Astrocyte (in vitro differentiated cells and primary cell): ENCODE results near the gene PCK2. TPM values are rescaled to one million over a fixed set of nuclear protein-coding genes. Genes with fewer than 3 reads are reported as not detected.

ENCODE experiments used
- DNase-seq: peaks from one replicate; pipeline ENCODE4 v3.0.0-alpha.2; 2010; ENCODE audit warnings: low read depth
- FAIRE-seq: peaks from 2 replicates; lab custom pipeline; 2011; peaks lifted over from hg19 to GRCh38; lab: Jason Lieb, UNC
- H2AFZ ChIP-seq: 2 replicates; pipeline ENCODE4 v1.6.0; 2012; ENCODE audit warnings: low read depth, low read length, inconsistent platforms
- H3K27ac ChIP-seq: 2 replicates; pipeline ENCODE4 v1.5.1; 2011; ENCODE audit warnings: low read depth, low read length, inconsistent platforms
- H3K27me3 ChIP-seq: 2 replicates; pipeline ENCODE4 v1.6.0; 2011; ENCODE audit warnings: low read length, inconsistent platforms; ENCODE audit not compliant: insufficient read depth
- H3K36me3 ChIP-seq: 2 replicates; pipeline ENCODE4 v1.5.1; 2011; ENCODE audit warnings: low read length, inconsistent platforms; ENCODE audit not compliant: insufficient read depth
- H3K4me1 ChIP-seq: 2 replicates; pipeline ENCODE4 v1.5.1; 2011; ENCODE audit warnings: low read length, inconsistent platforms; ENCODE audit not compliant: insufficient read depth
- H3K4me2 ChIP-seq: 2 replicates; pipeline ENCODE4 v1.6.0; 2012; ENCODE audit warnings: low read length, inconsistent platforms
- H3K4me3 ChIP-seq: 2 replicates; pipeline ENCODE4 v1.5.1; 2011; ENCODE audit warnings: low read depth, mild to moderate bottlenecking, low read length, inconsistent platforms; ENCODE audit not compliant: insufficient read depth
- H3K79me2 ChIP-seq: 2 replicates; pipeline ENCODE4 v1.6.0; 2012; ENCODE audit warnings: mild to moderate bottlenecking, low read length, inconsistent platforms; ENCODE audit not compliant: insufficient read depth
- H3K9ac ChIP-seq: 2 replicates; pipeline ENCODE4 v1.6.0; 2012; ENCODE audit warnings: mild to moderate bottlenecking, low read length, inconsistent platforms
- H3K9me3 ChIP-seq: 2 replicates; pipeline ENCODE4 v1.5.1; 2012; ENCODE audit warnings: low read depth, mild to moderate bottlenecking, low read length, inconsistent platforms; ENCODE audit not compliant: insufficient read depth
- H4K20me1 ChIP-seq: 2 replicates; pipeline ENCODE4 v1.6.0; 2012; ENCODE audit warnings: low read length, inconsistent platforms; ENCODE audit not compliant: insufficient read depth
- H3K27ac Mint-ChIP-seq: one replicate; pipeline ENCODE4 v1.8.0; 2021; ENCODE audit warnings: mild to moderate bottlenecking, mixed read lengths; ENCODE audit not compliant: unreplicated experiment
- H3K27me3 Mint-ChIP-seq: one replicate; pipeline ENCODE4 v1.8.0; 2021; ENCODE audit warnings: low read depth, mixed read lengths; ENCODE audit not compliant: unreplicated experiment
- H3K36me3 Mint-ChIP-seq: one replicate; pipeline ENCODE4 v1.8.0; 2021; ENCODE audit warnings: low read depth, mixed read lengths; ENCODE audit not compliant: unreplicated experiment
- H3K4me1 Mint-ChIP-seq: one replicate; pipeline ENCODE4 v1.8.0; 2021; ENCODE audit warnings: low read depth, mixed read lengths; ENCODE audit not compliant: unreplicated experiment
- H3K4me3 Mint-ChIP-seq: one replicate; pipeline ENCODE4 v1.8.0; 2021; ENCODE audit warnings: mild to moderate bottlenecking, moderate library complexity, mixed read lengths; ENCODE audit not compliant: unreplicated experiment
- H3K9me3 Mint-ChIP-seq: one replicate; pipeline ENCODE4 v1.8.0; 2021; ENCODE audit warnings: mild to moderate bottlenecking, mixed read lengths; ENCODE audit not compliant: unreplicated experiment
- CTCF ChIP-seq: IDR thresholded peaks from 2 replicates; pipeline ENCODE4 v1.5.1; 2011; ENCODE audit warnings: low read depth, mild to moderate bottlenecking, inconsistent platforms, low read length, moderate library complexity; ENCODE audit not compliant: insufficient read depth
- EZH2 ChIP-seq: IDR thresholded peaks from 2 replicates; pipeline ENCODE4 v1.6.1; 2012; ENCODE audit warnings: mild to moderate bottlenecking, low read length, inconsistent platforms; ENCODE audit not compliant: insufficient read depth
- total RNA-seq: library from RNA; stranded (reverse); gene quantifications from 2 replicates; pipeline ENCODE4 v1.2.1, GENCODE V29; 2021

PCK2 gene
- total RNA-seq, 1 donor from 2014 or later: 73.8 TPM

GRCh38 chr14:24082411-24083080, 11.6 kb upstream of the PCK2 start:
- peaks cover 81% of the 10 kb centered on the region for H3K27me3 Mint-ChIP-seq

GRCh38 chr14:24083462-24083861, 10.6 kb upstream of the PCK2 start:
- no peak for TF ChIP-seq CTCF
- no peak for TF ChIP-seq EZH2
- Histone ChIP-seq H3K4me3 (no peak overlapping the region), H3K4me1 (peaks cover 10% of the 10 kb centered on the region), H3K27ac (no peak overlapping the region), H4K20me1 (no peaks in the 10 kb centered on the region), H2AFZ (no peak overlapping the region), H3K79me2 (no peaks in the 10 kb centered on the region), H3K4me2 (no peak overlapping the region), H3K9me3 (no peaks in the 10 kb centered on the region), H3K9ac (no peak overlapping the region), H3K27me3 (peaks cover 35% of the 10 kb centered on the region), H3K36me3 (no peaks in the 10 kb centered on the region)
- no peak for FAIRE-seq
- peaks cover 74% of the 10 kb centered on the region for H3K27me3 Mint-ChIP-seq
- no peaks in the 10 kb centered on the region for H3K36me3 Mint-ChIP-seq
- H3K9me3 Mint-ChIP-seq: no peaks in the 10 kb centered on the region
- H3K27ac Mint-ChIP-seq: no peak overlapping the region
- H3K4me1 Mint-ChIP-seq: no peaks in the 10 kb centered on the region
- no peak overlapping the region for H3K4me3 Mint-ChIP-seq
- no peak for DNase-seq

More at GRCh38 chr14:24082411-24083080, 11.6 kb upstream of the PCK2 start:
- Mint-ChIP-seq H3K27ac (no peak overlapping the region), H3K9me3 (no peaks in the 10 kb centered on the region), H3K4me3 (peak overlapping the region; percentile 84), H3K4me1 (no peaks in the 10 kb centered on the region), H3K36me3 (no peaks in the 10 kb centered on the region)
- H3K4me3 ChIP-seq: no peak overlapping the region
- H2AFZ ChIP-seq: no peak overlapping the region
- peaks cover 37% of the 10 kb centered on the region for H3K27me3 ChIP-seq
- TF ChIP-seq CTCF: no peak
- TF ChIP-seq EZH2: no peak
- FAIRE-seq: no peak
- no peaks in the 10 kb centered on the region for H3K9me3 ChIP-seq
- H3K79me2 ChIP-seq: no peaks in the 10 kb centered on the region
- no peak overlapping the region for H3K9ac ChIP-seq
- H4K20me1 ChIP-seq: no peaks in the 10 kb centered on the region
- no peaks in the 10 kb centered on the region for H3K36me3 ChIP-seq
- no peak for DNase-seq
- peaks cover 10% of the 10 kb centered on the region for H3K4me1 ChIP-seq
- no peak overlapping the region for H3K27ac ChIP-seq
- no peak overlapping the region for H3K4me2 ChIP-seq

- Histone ChIP-seq H3K79me2 (no peaks in the 10 kb centered on the region), H3K4me3 (no peak overlapping the region), H3K9me3 (no peaks in the 10 kb centered on the region), H2AFZ (no peak overlapping the region), H3K9ac (no peak overlapping the region), H4K20me1 (no peaks in the 10 kb centered on the region), H3K36me3 (no peaks in the 10 kb centered on the region), H3K27me3 (peaks cover 30% of the 10 kb centered on the region), H3K4me1 (peaks cover 10% of the 10 kb centered on the region), H3K4me2 (no peak overlapping the region), H3K27ac (no peak overlapping the region)
- DNase-seq (no peak), FAIRE-seq (no peak)
- H3K27me3 Mint-ChIP-seq: peaks cover 67% of the 10 kb centered on the region
- TF ChIP-seq CTCF: no peak
- H3K27ac Mint-ChIP-seq: no peak overlapping the region
- no peak overlapping the region for H3K4me3 Mint-ChIP-seq
- H3K4me1 Mint-ChIP-seq: no peaks in the 10 kb centered on the region
- H3K36me3 Mint-ChIP-seq: no peaks in the 10 kb centered on the region
- H3K9me3 Mint-ChIP-seq: no peaks in the 10 kb centered on the region
Measured at GRCh38 chr14:24084440-24084839, 9.7 kb upstream of the PCK2 start.
